Hepatocyte (in vitro differentiated cells): ENCODE data around the gene TMEM141.

ENCODE experiments used
- CTCF ChIP-seq: fragments of 200-600 bp; sonication (generic); IDR thresholded peaks from 2 replicates; pipeline ENCODE4 v1.5.1; 2016; ENCODE audit warnings: antibody characterized with exemption, mild to moderate bottlenecking; ENCODE audit not compliant: poor library complexity
- EZH2phosphoT487 ChIP-seq: fragments of 200-600 bp; sonication (generic); IDR thresholded peaks from one replicate; pipeline ENCODE4 v1.6.1; 2018; ENCODE audit warnings: antibody characterized with exemption, mild to moderate bottlenecking, low read depth, moderate library complexity; ENCODE audit not compliant: unreplicated experiment, severe bottlenecking

DNA sequence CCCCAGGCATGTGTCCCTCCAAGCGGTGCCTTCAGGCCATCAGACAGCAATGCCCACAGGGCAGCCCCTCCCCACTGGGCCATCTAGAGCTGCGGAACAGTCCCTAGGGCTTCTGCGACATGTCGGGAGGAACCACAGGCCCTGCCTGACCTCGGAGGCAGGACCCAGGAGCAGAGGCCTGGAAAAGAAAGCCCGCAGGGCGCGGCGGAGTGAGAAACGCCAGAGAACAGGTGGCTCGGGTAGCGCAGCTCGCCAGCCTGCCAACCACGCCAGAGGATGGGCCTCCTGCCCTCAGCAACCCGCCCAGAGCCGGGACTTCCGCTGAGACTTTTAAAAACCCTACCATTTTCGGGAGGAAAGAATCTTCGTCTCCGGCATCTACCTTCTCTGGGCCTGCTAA, 33.8 kb upstream of the TMEM141 start:
- TF ChIP-seq CTCF: no peak
- no peak for TF ChIP-seq EZH2phosphoT487
